HS-5 (cell line): ENCODE results near the gene ATRIP.
"Not testable (repeated sequence)": the region's sequence is repeated elsewhere in the genome, so short reads cannot be mapped to it uniquely, and the experiment has no call there.

ENCODE experiments used
- DNase-seq: peaks from one replicate; pipeline ENCODE4 v3.0.0-alpha.2; 2012; ENCODE audit warnings: low read depth

ATRIP gene

DNA sequence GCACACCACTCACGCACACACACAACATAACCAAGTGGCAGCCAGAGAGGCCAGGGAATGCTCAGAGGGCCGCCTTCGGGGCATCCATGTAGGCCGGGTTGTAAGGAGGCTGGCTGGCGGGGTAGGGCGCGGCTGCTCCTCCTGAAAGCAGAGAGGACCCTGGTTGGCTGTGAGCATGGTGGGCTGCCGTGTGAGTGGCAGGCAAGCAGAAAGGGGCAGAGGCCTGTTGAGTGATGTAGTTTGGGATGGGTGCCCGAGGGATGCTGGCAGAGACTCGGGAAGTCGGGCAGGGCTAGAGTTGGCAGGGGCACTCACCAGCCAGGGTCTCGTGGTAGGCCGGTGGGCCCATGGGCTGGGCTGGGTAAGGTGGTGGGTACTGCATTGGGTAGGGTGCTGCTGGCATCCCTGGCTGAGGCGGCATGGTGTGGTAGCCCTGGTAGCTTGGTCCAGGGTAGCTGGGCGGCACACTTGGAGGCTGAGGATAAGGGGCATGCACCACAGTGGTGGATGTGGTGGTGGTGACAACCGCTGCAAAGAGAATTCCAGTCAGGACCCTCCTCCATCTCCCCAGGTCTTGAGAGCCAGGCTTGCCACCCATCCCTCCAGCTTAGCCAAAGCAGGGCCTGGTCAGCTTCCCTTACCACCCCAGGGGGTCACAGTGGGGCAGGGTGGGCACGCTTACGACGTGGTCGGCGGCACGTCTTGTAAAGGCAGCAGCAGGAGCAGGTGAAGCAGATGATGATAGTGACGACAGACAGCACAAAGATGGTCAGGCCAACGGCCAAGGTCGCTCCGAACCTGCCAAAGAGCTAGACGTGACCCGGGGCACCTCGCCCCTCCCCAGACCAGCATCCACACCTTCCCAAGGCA is 22.7 kb downstream of the ATRIP start:
- DNase-seq, result no peak

- no peak for DNase-seq
Observed at GRCh38 chr3:48470286-48470685, 23.7 kb downstream of the ATRIP start.

GRCh38 chr3:48472673-48472922 is 26.1 kb downstream of the ATRIP start:
- no peak for DNase-seq

DNA sequence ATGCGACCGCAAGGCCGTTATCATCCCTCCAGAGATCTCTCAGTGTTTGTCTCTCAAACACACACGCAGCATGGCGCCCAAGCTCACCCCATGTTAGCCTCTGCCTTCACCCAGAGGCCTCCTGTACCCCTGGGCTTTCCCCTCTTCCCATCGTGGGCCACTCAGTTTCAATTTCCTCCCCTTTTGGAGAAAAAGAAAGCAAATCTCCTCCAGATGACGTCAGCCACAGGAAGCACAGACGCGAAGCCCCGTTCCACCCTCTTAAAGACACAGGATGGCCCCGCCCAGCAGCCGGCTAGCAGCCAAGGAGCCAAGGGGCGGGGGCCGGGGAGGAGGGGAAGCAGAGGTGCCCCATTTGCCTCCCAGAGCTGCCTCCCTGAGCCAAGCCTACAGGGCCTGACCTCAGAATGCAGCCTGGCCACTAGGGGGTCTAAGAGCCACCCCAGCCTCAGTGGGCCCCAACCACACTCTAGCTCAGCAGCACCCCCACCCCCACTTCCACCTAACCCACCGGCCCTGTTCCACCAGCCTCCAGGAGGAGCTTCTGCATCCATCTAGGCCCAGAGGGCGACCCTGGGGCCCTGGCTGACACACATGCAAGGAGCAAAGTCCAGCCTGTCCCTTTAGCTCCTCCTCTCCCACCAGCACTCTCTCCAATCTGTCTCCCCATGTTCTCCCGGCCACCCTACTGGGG is 26.5 kb downstream of the ATRIP start:
- DNase-seq, result peak; percentile 78

DNA sequence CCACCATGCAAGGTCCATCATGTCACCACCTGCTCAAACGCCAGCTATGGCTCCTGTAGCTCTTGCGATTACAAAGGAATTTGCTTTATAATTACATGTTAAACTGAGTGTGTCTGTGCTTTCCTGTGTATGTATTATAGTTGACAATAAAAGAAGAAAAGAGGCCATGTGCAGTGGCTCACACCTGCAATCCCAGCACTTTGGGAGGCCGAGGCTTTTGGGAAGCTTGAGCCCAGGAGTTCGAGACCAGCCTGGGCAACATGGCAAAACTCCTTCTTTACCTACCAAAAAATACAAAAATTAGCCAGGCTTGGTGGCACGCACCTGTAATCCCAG is 27.0 kb downstream of the ATRIP start:
- DNase-seq, result no peak

- DNase-seq, result not testable (repeated sequence)
Observed at GRCh38 chr3:48474031-48474430, 27.5 kb downstream of the ATRIP start.

DNA sequence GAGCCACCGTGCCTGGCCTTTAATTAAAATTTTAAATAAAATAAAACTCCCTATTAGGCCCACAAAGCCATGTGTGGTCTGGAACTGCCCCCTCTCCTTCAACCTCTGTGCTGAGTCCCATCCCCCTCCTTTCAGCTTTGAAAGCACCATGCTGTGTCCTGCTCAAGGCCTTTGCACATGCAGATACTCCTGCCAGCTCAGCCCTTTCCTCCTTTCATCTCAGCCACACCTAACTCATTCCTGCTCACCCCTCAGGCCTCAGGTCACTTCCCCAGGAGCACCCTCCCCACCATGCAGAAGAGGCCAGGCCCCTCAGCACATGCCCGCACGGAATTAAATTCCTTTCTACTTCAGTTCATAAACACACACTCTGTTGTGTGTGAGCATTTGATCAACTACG is 28.1 kb downstream of the ATRIP start:
- DNase-seq, result no peak

- DNase-seq, result no peak
Observed at GRCh38 chr3:48475188-48475587, 28.7 kb downstream of the ATRIP start.

GRCh38 chr3:48476426-48477053 is 30.0 kb downstream of the ATRIP start:
- no peak for DNase-seq

DNA sequence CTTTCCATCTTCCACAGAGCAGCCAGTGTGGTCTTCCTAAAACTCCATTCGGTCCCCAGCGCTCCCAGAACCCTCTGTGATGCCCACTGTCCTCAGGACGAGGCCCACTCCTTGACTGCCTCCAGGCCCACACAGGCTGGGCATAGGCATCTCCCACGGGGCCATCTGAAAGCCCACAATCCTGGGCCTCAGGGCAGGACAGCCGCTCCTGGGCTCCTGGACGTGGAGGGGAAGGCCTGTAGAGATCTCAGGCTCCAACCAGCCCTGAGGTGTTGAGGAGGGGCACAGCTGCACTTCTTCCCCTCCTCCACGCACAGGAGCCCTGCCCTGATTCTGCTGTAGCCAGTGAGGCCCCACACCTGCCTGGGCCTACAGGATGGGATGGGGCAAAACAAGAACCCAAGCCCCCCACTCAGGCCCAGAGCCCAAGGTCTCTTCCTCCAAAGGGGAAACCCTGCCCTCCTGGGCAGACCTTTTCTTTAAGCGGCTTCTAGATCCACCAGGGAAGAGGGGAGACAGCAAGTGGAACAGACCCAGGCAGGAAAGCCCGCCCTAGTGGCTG is 31.5 kb downstream of the ATRIP start:
- no peak for DNase-seq

GRCh38 chr3:48478626-48479555 is 32.4 kb downstream of the ATRIP start:
- DNase-seq, result no peak

DNA sequence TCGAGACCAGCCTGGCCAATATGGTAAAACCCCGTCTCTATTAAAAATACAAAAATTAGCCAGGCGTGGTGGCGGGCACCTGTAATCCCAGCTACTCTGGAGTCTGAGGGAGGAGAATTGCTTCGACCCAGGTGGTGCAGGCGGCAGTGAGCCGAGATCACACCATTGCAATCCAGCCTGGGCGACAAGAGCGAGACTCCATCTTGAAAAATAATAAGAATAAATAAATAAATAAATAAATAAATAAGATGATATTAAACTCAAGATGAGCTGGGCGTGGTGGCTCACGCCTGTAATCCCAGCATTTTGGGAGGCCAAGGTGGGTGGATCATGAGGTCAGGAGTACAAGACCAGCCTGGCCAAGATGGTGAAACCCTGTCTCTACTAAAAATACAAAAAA is 34.4 kb downstream of the ATRIP start:
- DNase-seq, result not testable (repeated sequence)

- DNase-seq, result not testable (repeated sequence)
Observed at GRCh38 chr3:48482822-48483221, 36.3 kb downstream of the ATRIP start.

DNA sequence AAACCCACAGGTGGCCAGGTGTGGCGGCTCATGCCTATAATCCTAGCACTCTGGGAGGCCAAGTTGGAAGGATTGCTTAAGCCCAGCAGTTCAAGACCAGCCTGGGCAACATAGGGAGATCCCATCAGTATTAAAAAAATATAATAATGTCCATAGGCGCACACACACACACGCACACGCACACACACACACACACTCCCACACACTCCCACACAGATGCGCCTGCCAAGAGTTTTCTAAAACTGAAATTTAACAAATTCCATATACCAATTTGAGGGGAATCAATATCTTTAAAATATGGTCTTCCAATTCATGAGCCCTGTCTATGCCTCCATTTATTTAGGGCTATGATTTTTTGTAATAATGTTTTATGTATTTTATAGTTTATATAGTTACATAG is 40.4 kb downstream of the ATRIP start:
- DNase-seq, result no peak

GRCh38 chr3:48492461-48493202 is 46.1 kb downstream of the ATRIP start:
- no peak for DNase-seq

DNA sequence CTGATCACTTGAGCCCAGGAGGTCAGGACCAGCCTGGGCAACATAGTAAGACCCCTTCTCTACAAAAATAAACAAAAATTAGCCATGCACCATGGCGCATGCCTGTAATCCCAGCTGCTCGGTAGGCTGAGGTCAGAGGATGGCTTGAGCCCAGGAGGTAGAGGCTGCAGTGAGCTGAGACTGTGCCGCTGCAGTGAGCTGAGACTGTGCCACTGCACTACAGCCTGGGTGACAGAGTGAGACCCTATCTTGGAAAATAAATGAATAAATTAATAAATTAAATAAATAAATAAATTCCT is 46.6 kb downstream of the ATRIP start:
- no peak for DNase-seq

DNA sequence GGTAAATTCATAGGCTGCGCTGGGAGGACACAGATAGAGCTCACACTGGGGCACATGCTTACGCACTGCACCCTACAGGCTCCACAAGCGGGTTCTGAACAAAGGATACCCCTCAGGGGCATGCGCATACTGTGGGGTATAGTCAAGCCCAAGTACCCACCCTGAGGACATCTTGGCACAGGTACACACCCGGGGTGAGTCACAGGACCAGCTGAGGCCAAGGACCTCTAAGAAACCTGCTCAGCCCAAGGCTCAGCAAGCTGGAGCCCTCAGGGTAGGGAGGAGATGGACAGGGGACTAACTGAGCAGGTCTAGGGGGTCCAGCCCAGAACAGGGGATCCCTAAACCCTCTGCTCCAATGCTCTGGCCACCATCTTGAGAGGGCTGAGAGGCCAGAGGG is 54.1 kb downstream of the ATRIP start:
- DNase-seq, result no peak

- no peak for DNase-seq
Observed at GRCh38 chr3:48501196-48501595, 54.7 kb downstream of the ATRIP start.

- no peak for DNase-seq
Observed at GRCh38 chr3:48502121-48502520, 55.6 kb downstream of the ATRIP start.

DNA sequence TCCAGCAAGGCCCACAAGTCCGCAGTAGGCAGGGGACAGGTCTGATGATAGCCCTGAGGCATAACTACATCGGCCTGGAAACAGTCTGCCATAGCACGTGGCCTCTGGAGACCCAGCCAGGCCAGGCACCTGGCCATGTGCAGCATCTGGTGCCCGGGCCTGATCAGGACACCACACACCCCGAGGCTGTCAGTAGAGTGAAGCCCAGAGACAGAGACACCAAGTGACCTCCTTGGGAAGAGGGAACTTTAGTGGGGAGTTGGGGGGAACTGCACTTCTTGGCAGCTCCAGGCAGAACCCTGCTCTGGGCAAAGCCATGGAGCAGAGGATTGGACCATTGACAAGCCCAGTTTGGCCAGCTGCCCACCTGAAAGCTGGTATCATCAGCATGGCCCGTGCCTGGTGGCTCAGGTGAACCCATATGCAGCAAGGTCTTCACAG is 56.2 kb downstream of the ATRIP start:
- DNase-seq, result no peak

DNA sequence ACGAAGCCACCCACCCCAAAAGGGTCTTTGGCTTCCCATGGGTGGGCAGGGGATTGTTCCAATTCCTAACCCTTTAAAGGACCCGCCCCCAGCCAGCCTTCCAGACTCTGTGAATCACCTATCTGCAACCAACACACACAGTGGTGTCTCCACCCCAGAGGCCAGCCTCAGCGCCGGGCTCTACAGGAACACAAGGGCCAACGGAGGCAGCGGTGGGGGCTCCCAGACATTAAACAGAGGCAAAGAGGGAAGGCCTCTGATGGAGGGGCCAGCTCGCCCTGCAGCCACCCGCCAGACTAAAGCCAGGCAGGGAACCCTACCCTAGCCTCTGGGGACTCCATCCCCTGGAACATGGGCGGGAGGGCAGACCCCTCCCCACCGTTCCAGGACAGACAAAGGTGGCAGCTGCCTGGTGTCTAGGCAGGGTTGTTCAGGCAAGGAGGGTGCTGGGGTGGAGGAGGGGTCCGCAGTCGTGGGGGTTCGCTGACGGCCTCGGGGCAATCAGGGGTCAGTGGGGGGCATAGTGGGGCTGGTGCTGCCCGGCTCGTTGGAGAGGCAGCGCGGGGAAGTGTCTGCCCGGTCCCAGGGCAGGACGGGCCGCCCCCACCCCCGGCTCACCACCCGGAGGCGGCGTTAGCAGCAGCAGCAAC is 57.0 kb downstream of the ATRIP start:
- no peak for DNase-seq
